H1 (cell line): ENCODE results near the gene KIF26A. TPM values are rescaled to one million over a fixed set of nuclear protein-coding genes. Genes with fewer than 3 reads are reported as not detected.
A peak's percentile ranks its signal among the peaks of the same experiment; 100 is the strongest.
"Not testable (repeated sequence)": the region's sequence is repeated elsewhere in the genome, so short reads cannot be mapped to it uniquely, and the experiment has no call there.

Experiments
- CTCF ChIA-PET: fragments of 300-600 bp; sonication (Branson Sonifier 250); formaldehyde crosslinking; loops from one replicate; lab custom pipeline; 2021; ENCODE audit not compliant: partially characterized antibody; lab: Charles Lee
- POLR2A ChIA-PET: fragments of 300-600 bp; sonication (Branson Sonifier 250); formaldehyde crosslinking; loops from one replicate; lab custom pipeline; 2021; ENCODE audit warnings: inconsistent platforms; ENCODE audit not compliant: partially characterized antibody; lab: Charles Lee
- DNase-seq, 2 experiments: peaks; one replicate each; pipeline versions ENCODE4 v3.0.0 to v3.0.0-alpha.2; 2010 to 2022; ENCODE audit warnings: low spot score in 2 of 2, low read depth in 1 of 2, mixed read lengths in 1 of 2
- FAIRE-seq: peaks from 2 replicates; lab custom pipeline; 2011; peaks lifted over from hg19 to GRCh38; lab: Jason Lieb, UNC
- H2AFZ ChIP-seq: 2 replicates; pipeline ENCODE4 v1.8.1; 2012; ENCODE audit warnings: low read length, inconsistent platforms
- H2AK5ac ChIP-seq: 2 replicates; pipeline ENCODE4 v1.6.1; 2013; ENCODE audit warnings: low read depth, low read length
- H2BK120ac ChIP-seq: replicated peaks from 2 replicates; pipeline ENCODE3; 2013; ENCODE audit warnings: low read depth, low read length, inconsistent platforms
- H2BK12ac ChIP-seq: 2 replicates; pipeline ENCODE4 v1.6.1; 2013; ENCODE audit warnings: low read depth, low read length
- H2BK15ac ChIP-seq: 2 replicates; pipeline ENCODE4 v1.6.1; 2013; ENCODE audit warnings: low read length
- H2BK20ac ChIP-seq: 2 replicates; pipeline ENCODE4 v1.6.1; 2013; ENCODE audit warnings: low read length
- H2BK5ac ChIP-seq: 2 replicates; pipeline ENCODE4 v1.6.1; 2013; ENCODE audit warnings: low read depth, low read length
- H3K14ac ChIP-seq: 2 replicates; pipeline ENCODE4 v1.6.1; 2013; ENCODE audit warnings: inconsistent platforms; ENCODE audit not compliant: insufficient read length
- H3K18ac ChIP-seq: 2 replicates; pipeline ENCODE4 v1.6.1; 2013; ENCODE audit warnings: low read length; ENCODE audit errors: extremely low read depth
- H3K23ac ChIP-seq: 2 replicates; pipeline ENCODE4 v1.6.1; 2013; ENCODE audit warnings: inconsistent platforms; ENCODE audit not compliant: insufficient read length
- H3K23me2 ChIP-seq: 2 replicates; pipeline ENCODE4 v1.6.1; 2013; ENCODE audit warnings: low read depth, low read length
- H3K27ac ChIP-seq: 2 replicates; pipeline ENCODE4 v1.6.1; 2011; ENCODE audit warnings: low read depth, low read length, inconsistent platforms
- H3K27me3 ChIP-seq, 4 experiments: replicated peaks in 1 of 4; 1 replicate in 1 of 4; 2 replicates in 3 of 4; pipeline versions ENCODE4 v1.6.1 to v1.8.1; 2011 to 2013; ENCODE audit warnings: low read length in 3 of 4, mild to moderate bottlenecking in 3 of 4, inconsistent platforms in 2 of 4, mixed read lengths in 2 of 4, moderate library complexity in 1 of 4; ENCODE audit not compliant: control insufficient read depth in 3 of 4, insufficient read depth in 3 of 4; ENCODE audit errors: extremely low read depth in 1 of 4
- H3K36me3 ChIP-seq, 4 experiments: 2 replicates each; pipeline versions ENCODE4 v1.6.1 to v1.8.1; 2011 to 2013; ENCODE audit warnings: mild to moderate bottlenecking in 4 of 4, low read length in 3 of 4, moderate library complexity in 2 of 4, control low read depth in 1 of 4, inconsistent platforms in 1 of 4; ENCODE audit not compliant: insufficient read depth in 4 of 4, control insufficient read depth in 2 of 4
- H3K4ac ChIP-seq: replicated peaks from 2 replicates; pipeline ENCODE3; 2013; ENCODE audit warnings: low read length, low read depth, mixed read lengths, inconsistent platforms; ENCODE audit not compliant: insufficient read length
- H3K4me1 ChIP-seq, 4 experiments: replicated peaks in 1 of 4; 1 replicate in 1 of 4; 2 replicates in 3 of 4; pipeline versions ENCODE4 v1.6.1 to v1.8.1; 2011 to 2013; ENCODE audit warnings: low read length in 3 of 4, inconsistent platforms in 2 of 4, mixed read lengths in 1 of 4; ENCODE audit not compliant: insufficient read depth in 4 of 4, control insufficient read depth in 3 of 4
- H3K4me2 ChIP-seq, 2 experiments: 2 replicates each; pipeline versions ENCODE4 v1.6.1 to v1.8.1; 2011 to 2013; ENCODE audit warnings: low read depth in 2 of 2, low read length in 2 of 2, control low read depth in 1 of 2, inconsistent platforms in 1 of 2, mild to moderate bottlenecking in 1 of 2; ENCODE audit not compliant: insufficient read depth in 1 of 2
- H3K4me3 ChIP-seq, 4 experiments: fragments of 200-600, 300-600 bp in 1 of 4; sonication (generic), shearing (Covaris generic), sonication (Bioruptor Twin) in 1 of 4; 2 replicates each; pipeline versions ENCODE4 v1.5.1 to v1.8.1; 2011 to 2016; ENCODE audit warnings: low read length in 4 of 4, low read depth in 3 of 4, control low read depth in 2 of 4, inconsistent platforms in 2 of 4, mild to moderate bottlenecking in 2 of 4, mixed read lengths in 1 of 4, moderate library complexity in 1 of 4; ENCODE audit not compliant: insufficient read depth in 2 of 4; ENCODE audit errors: extremely low read depth in 1 of 4
- H3K56ac ChIP-seq: replicated peaks from 2 replicates; pipeline ENCODE3; 2013; ENCODE audit warnings: low read depth, mild to moderate bottlenecking, mixed read lengths, low read length, inconsistent platforms; ENCODE audit not compliant: insufficient read length
- H3K79me1 ChIP-seq: 2 replicates; pipeline ENCODE4 v1.6.1; 2013; ENCODE audit warnings: low read depth, low read length, control low read depth
- H3K79me2 ChIP-seq, 2 experiments: 2 replicates each; pipeline versions ENCODE4 v1.6.1 to v1.8.1; 2012 to 2013; ENCODE audit warnings: low read length in 2 of 2, mild to moderate bottlenecking in 2 of 2, inconsistent platforms in 1 of 2; ENCODE audit not compliant: insufficient read depth in 2 of 2, control insufficient read depth in 1 of 2
- H3K9ac ChIP-seq, 4 experiments: replicated peaks in 1 of 4; 1 replicate in 1 of 4; 2 replicates in 3 of 4; pipeline versions ENCODE4 v1.6.1 to v1.8.1; 2011 to 2013; ENCODE audit warnings: low read depth in 3 of 4, low read length in 3 of 4, control low read depth in 2 of 4, mild to moderate bottlenecking in 2 of 4, moderate library complexity in 2 of 4, inconsistent platforms in 1 of 4; ENCODE audit errors: extremely low read depth in 1 of 4
- H3K9me3 ChIP-seq, 2 experiments: 2 replicates each; pipeline versions ENCODE4 v1.6.1 to v1.8.1; 2012 to 2013; ENCODE audit warnings: mild to moderate bottlenecking in 2 of 2, moderate library complexity in 2 of 2, control low read depth in 1 of 2, inconsistent platforms in 1 of 2, low read depth in 1 of 2, low read length in 1 of 2, mixed read lengths in 1 of 2; ENCODE audit not compliant: insufficient read depth in 2 of 2
- H4K20me1 ChIP-seq, 2 experiments: replicated peaks in 1 of 2; 2 replicates each; pipeline versions ENCODE3 to v1.8.1; 2011 to 2013; ENCODE audit warnings: inconsistent platforms in 2 of 2, low read length in 2 of 2, mild to moderate bottlenecking in 1 of 2; ENCODE audit not compliant: insufficient read depth in 2 of 2, control insufficient read depth in 1 of 2
- H4K5ac ChIP-seq: 2 replicates; pipeline ENCODE4 v1.6.1; 2013; ENCODE audit warnings: low read length, low read depth, mixed read lengths, inconsistent platforms; ENCODE audit not compliant: insufficient read length
- H4K8ac ChIP-seq: 2 replicates; pipeline ENCODE4 v1.8.0; 2013; ENCODE audit warnings: mild to moderate bottlenecking, moderate library complexity, low read length, inconsistent platforms; ENCODE audit not compliant: insufficient read depth; ENCODE audit errors: extremely low read depth
- H4K91ac ChIP-seq: replicated peaks from 2 replicates; pipeline ENCODE3; 2013; ENCODE audit warnings: low read length, mixed read lengths, inconsistent platforms; ENCODE audit not compliant: insufficient read length
- WGBS, 2 experiments: shearing (Covaris generic) in 1 of 2; methylation state at CpG; one replicate each; pipeline versions ENCODE4 v1.1.6 to v1.1.7; 2013 to 2015; ENCODE audit warnings: low lambda C conversion rate in 2 of 2, mixed read lengths in 2 of 2, inconsistent platforms in 1 of 2, low coverage in 1 of 2, missing lambda C conversion rate in 1 of 2; ENCODE audit not compliant: insufficient replicate concordance in 2 of 2, insufficient coverage in 1 of 2, insufficient read length in 1 of 2; ENCODE audit errors: extremely low coverage in 1 of 2, missing lambda C conversion rate in 1 of 2; 5-methylcytosine and 5-hydroxymethylcytosine counted together
- polyA plus RNA-seq, 7 experiments: library from polyadenylated mRNA; depleted of rRNA in 3 of 7; stranded (reverse) in 5 of 7; unstranded in 2 of 7; fragments of >200 nt in 5 of 7; fragments of 200-250 nt in 2 of 7; gene quantifications; 1 replicate in 5 of 7; 2 replicates in 1 of 7; 4 replicates in 1 of 7; pipeline versions ENCODE4 v1.2.1 to v1.2.3, GENCODE V29; 2011 to 2013; ENCODE audit warnings: missing spikeins in 2 of 7, mixed read lengths in 2 of 7
- total RNA-seq: library from RNA; stranded (reverse); fragmentation: NEBNext Ultra II Directional; extraction: Animal tissue kit (Norgen Biotek cat#: 25700); gene quantifications from 2 replicates; pipeline ENCODE4 v1.2.1, GENCODE V29; 2021

The KIF26A gene
- total and polyA plus RNA-seq, 2 of the 8 experiments (the other 6 are each of a cell fraction or from before 2014, with no cell fraction given) = 11.5 to 41.6 TPM

- DNase-seq = peak in 1 of 2 experiments; percentile 43
- not testable (repeated sequence) for H3K27ac ChIP-seq, H4K20me1 ChIP-seq, H3K9ac ChIP-seq, H3K4me3 ChIP-seq, H2BK12ac ChIP-seq, H2BK5ac ChIP-seq, H3K56ac ChIP-seq, H2BK120ac ChIP-seq, H4K5ac ChIP-seq, H4K8ac ChIP-seq, H3K79me2 ChIP-seq, H3K79me1 ChIP-seq, H3K23me2 ChIP-seq, H2AFZ ChIP-seq, H4K91ac ChIP-seq, H3K27me3 ChIP-seq, H3K14ac ChIP-seq, H3K4ac ChIP-seq, H2BK15ac ChIP-seq, H3K23ac ChIP-seq, FAIRE-seq, H3K36me3 ChIP-seq, H2AK5ac ChIP-seq, H2BK20ac ChIP-seq, H3K9me3 ChIP-seq, H3K18ac ChIP-seq, H3K4me2 ChIP-seq
- ChIA-PET POLR2A (interaction anchor here (0.7 to 1.4 kb wide), 2 partner anchors 14 to 121 kb away, joined by 3 to 4 read pairs; no protein-coding TSS in a partner anchor), CTCF (interaction anchor here (0.6 to 4.6 kb wide), 24 partner anchors 15 to 348 kb away, joined by 3 to 14 read pairs (median 3); no protein-coding TSS in a partner anchor)
- H3K4me1 ChIP-seq = peaks cover 0 to 11% (median 4%) of the 10 kb centered on the region in 4 experiments; a peak in 4 of 7 replicates
- WGBS, 2 experiments = 68% methylated on average over 13 of the region's 28 CpGs; no CpG with 5 or more reads in 1 of the 2 experiments
Observed at GRCh38 chr14:104225278-104226190, 87.1 kb downstream of the KIF26A start.
